GM12878 (cell line): Measurements from ENCODE around the gene TPPP3.

Source experiments
- CHD4 ChIP-seq: fragments of 200-600 bp; sonication (generic); IDR thresholded peaks from 2 replicates; pipeline ENCODE4 v1.6.1; 2016; ENCODE audit warnings: mild to moderate bottlenecking
- POLR2AphosphoS5 ChIP-seq: IDR thresholded peaks from 2 replicates; pipeline ENCODE4 v1.6.1; 2011; ENCODE audit warnings: mild to moderate bottlenecking, low read length, inconsistent platforms
- RCOR1 ChIP-seq: conservative IDR thresholded peaks from 2 replicates; pipeline ENCODE4 v1.6.1; 2012; ENCODE audit warnings: low read depth, low read length, improper control_type of control experiment
- SP1 ChIP-seq: IDR thresholded peaks from one replicate; pipeline ENCODE4 v1.6.1; 2011; ENCODE audit warnings: low read depth, low read length
- TF ChIP-seq, protein P1 (sequence below), 3 experiments: IDR thresholded peaks in 2 of 3; conservative IDR thresholded peaks in 1 of 3; 2 replicates each; pipeline ENCODE4 v1.5.1; 2011; ENCODE audit warnings: low read depth in 3 of 3, low read length in 3 of 3, mild to moderate bottlenecking in 3 of 3, control low read depth in 2 of 3, moderate library complexity in 2 of 3, inconsistent platforms in 1 of 3, mixed read lengths in 1 of 3; ENCODE audit not compliant: control insufficient read depth in 2 of 3, insufficient read depth in 1 of 3; ENCODE audit errors: extremely low read depth in 1 of 3
- TF ChIP-seq, protein P2 (sequence below): fragments of 450-650 bp; IDR thresholded peaks from 2 replicates; pipeline ENCODE4 v1.6.1; 2017; ENCODE audit warnings: mild to moderate bottlenecking, moderate library complexity
- TF ChIP-seq, protein P3 (sequence below): IDR thresholded peaks from 2 replicates; pipeline ENCODE4 v1.6.1; 2011; ENCODE audit warnings: low read depth, mild to moderate bottlenecking, low read length, moderate library complexity, borderline replicate concordance; ENCODE audit errors: extremely low read depth
- TF ChIP-seq, protein P4 (sequence below): IDR thresholded peaks from 2 replicates; pipeline ENCODE4 v1.6.1; 2012; ENCODE audit warnings: low read length, inconsistent platforms

DNA sequence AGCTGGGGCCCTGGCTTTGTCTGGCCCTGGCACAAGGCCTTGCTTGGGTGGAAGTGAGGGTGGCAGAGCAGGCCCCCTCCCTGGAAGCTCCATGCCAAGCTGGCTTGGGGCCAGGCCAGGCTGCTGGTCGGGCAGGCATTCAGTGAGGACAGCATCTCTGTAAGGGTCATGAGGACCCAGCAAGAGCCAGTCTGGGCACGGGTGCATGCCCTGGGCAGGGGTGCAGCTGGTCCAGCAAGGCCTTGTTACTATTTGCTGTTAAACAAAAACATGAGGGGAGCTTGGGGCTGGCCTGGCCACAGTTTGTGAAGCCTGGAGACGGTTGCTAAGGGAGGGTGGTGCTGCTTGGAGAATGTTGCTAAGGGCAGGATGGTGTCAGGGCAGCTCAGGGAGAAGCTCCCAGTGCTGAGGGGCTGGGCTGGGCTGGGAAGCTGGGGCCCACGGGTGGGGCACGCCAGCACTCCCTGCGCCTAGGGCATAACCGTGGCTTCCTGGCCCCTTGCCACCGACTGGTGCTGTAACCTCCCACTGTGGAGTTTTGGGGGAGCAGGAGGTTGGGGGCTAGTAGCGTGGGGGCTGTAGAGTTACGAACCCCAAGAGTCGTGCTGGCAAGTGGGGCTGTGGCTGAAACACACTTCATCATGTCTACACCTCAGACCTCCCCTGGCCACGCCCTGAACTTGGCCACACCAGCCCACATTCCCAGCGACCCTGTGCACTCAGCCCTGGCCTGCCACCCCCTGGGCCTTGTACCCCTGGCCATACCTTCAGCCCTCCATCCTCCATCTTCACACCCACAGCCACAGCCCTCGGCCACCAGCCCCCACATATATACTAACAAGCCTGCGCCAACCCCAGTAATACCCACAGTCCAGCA is 1.6 kb downstream of the TPPP3 start:
- TF ChIP-seq, protein P1, sequence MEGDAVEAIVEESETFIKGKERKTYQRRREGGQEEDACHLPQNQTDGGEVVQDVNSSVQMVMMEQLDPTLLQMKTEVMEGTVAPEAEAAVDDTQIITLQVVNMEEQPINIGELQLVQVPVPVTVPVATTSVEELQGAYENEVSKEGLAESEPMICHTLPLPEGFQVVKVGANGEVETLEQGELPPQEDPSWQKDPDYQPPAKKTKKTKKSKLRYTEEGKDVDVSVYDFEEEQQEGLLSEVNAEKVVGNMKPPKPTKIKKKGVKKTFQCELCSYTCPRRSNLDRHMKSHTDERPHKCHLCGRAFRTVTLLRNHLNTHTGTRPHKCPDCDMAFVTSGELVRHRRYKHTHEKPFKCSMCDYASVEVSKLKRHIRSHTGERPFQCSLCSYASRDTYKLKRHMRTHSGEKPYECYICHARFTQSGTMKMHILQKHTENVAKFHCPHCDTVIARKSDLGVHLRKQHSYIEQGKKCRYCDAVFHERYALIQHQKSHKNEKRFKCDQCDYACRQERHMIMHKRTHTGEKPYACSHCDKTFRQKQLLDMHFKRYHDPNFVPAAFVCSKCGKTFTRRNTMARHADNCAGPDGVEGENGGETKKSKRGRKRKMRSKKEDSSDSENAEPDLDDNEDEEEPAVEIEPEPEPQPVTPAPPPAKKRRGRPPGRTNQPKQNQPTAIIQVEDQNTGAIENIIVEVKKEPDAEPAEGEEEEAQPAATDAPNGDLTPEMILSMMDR (IDR thresholded peaks at IDR 0.05 in 2 of 3, conservative IDR thresholded peaks at IDR 0.05 in 1 of 3; ENCODE audit: control insufficient read depth in 2 of 3, extremely low read depth in 1 of 3, insufficient read depth in 1 of 3, low read depth in 3 of 3, low read length in 3 of 3): no peak
- TF ChIP-seq POLR2AphosphoS5: no peak
- no peak for TF ChIP-seq RCOR1
- TF ChIP-seq, protein P2, sequence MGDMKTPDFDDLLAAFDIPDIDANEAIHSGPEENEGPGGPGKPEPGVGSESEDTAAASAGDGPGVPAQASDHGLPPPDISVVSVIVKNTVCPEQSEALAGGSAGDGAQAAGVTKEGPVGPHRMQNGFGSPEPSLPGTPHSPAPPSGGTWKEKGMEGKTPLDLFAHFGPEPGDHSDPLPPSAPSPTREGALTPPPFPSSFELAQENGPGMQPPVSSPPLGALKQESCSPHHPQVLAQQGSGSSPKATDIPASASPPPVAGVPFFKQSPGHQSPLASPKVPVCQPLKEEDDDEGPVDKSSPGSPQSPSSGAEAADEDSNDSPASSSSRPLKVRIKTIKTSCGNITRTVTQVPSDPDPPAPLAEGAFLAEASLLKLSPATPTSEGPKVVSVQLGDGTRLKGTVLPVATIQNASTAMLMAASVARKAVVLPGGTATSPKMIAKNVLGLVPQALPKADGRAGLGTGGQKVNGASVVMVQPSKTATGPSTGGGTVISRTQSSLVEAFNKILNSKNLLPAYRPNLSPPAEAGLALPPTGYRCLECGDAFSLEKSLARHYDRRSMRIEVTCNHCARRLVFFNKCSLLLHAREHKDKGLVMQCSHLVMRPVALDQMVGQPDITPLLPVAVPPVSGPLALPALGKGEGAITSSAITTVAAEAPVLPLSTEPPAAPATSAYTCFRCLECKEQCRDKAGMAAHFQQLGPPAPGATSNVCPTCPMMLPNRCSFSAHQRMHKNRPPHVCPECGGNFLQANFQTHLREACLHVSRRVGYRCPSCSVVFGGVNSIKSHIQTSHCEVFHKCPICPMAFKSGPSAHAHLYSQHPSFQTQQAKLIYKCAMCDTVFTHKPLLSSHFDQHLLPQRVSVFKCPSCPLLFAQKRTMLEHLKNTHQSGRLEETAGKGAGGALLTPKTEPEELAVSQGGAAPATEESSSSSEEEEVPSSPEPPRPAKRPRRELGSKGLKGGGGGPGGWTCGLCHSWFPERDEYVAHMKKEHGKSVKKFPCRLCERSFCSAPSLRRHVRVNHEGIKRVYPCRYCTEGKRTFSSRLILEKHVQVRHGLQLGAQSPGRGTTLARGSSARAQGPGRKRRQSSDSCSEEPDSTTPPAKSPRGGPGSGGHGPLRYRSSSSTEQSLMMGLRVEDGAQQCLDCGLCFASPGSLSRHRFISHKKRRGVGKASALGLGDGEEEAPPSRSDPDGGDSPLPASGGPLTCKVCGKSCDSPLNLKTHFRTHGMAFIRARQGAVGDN: no peak
- TF ChIP-seq CHD4: no peak
- TF ChIP-seq, protein P3, sequence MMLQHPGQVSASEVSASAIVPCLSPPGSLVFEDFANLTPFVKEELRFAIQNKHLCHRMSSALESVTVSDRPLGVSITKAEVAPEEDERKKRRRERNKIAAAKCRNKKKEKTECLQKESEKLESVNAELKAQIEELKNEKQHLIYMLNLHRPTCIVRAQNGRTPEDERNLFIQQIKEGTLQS: no peak
- TF ChIP-seq SP1: no peak
- TF ChIP-seq, protein P4, sequence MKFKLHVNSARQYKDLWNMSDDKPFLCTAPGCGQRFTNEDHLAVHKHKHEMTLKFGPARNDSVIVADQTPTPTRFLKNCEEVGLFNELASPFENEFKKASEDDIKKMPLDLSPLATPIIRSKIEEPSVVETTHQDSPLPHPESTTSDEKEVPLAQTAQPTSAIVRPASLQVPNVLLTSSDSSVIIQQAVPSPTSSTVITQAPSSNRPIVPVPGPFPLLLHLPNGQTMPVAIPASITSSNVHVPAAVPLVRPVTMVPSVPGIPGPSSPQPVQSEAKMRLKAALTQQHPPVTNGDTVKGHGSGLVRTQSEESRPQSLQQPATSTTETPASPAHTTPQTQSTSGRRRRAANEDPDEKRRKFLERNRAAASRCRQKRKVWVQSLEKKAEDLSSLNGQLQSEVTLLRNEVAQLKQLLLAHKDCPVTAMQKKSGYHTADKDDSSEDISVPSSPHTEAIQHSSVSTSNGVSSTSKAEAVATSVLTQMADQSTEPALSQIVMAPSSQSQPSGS: no peak
